ENCODE measurements around the gene CD3E. TPM values are rescaled to one million over a fixed set of nuclear protein-coding genes. Genes with fewer than 3 reads are reported as not detected.

CD3E gene
- total and polyA plus RNA-seq, 9 of the 15 experiments (the other 6 are each of a cell fraction or from before 2014, with no cell fraction given): 0.07 to 0.62 (median 0.19) TPM; not detected in 5

GRCh38 chr11:118276422-118276821, 28.1 kb upstream of the CD3E start (continued):
- TF ChIP-seq ZNF518B (CRISPR knock-in tag; IDR thresholded peaks at IDR 0.05): no peak
- no peak for TF ChIP-seq NFATC3 (IDR thresholded peaks at IDR 0.05)

- Histone ChIP-seq H3K9ac (ENCODE audit: insufficient read depth in 1 of 2, low read depth in 2 of 2, low read length in 2 of 2) (no peak overlapping the region), H3K27ac (ENCODE audit: extremely low read depth, low read depth, low read length) (no peak overlapping the region), H3K4me1 (replicated peaks in 1 of 2; ENCODE audit: control insufficient read depth in 2 of 2, insufficient read depth in 2 of 2, low read length in 2 of 2) (no peaks in the 10 kb centered on the region; a peak in 1 of 5 replicates), H3K4me2 (ENCODE audit: insufficient read depth, low read length) (no peak overlapping the region), H2AFZ (ENCODE audit: low read depth, low read length) (no peak overlapping the region), H3K4me3 (no peak overlapping the region), H3K36me3 (ENCODE audit: control insufficient read depth, insufficient read depth, low read length) (no peaks in the 10 kb centered on the region), H3K79me2 (ENCODE audit: control insufficient read depth, insufficient read depth, low read length) (no peaks in the 10 kb centered on the region), H3K9me1 (ENCODE audit: control insufficient read depth, insufficient read depth, low read length) (no peaks in the 10 kb centered on the region), H3K27me3 (ENCODE audit: control insufficient read depth in 2 of 2, insufficient read depth in 2 of 2, low read length in 2 of 2) (peaks cover 5 to 13% of the 10 kb centered on the region in 2 experiments; a peak in 4 of 5 replicates), H4K20me1 (replicated peaks; ENCODE audit: control insufficient read depth, insufficient read depth, low read length) (no peaks in the 10 kb centered on the region), H3K9me3 (replicated peaks; ENCODE audit: control insufficient read depth, insufficient read depth, low read depth, low read length) (no peaks in the 10 kb centered on the region)
- no peak for TF ChIP-seq ZNF146 (CRISPR knock-in tag; IDR thresholded peaks at IDR 0.05; ENCODE audit: unreplicated experiment)
- no peak for TF ChIP-seq POLR2AphosphoS5 (IDR thresholded peaks at IDR 0.05; ENCODE audit: control insufficient read depth, insufficient read depth, low read depth, low read length)
- TF ChIP-seq CTCF (IDR thresholded peaks at IDR 0.05 in 2 of 3, conservative IDR thresholded peaks at IDR 0.05 in 1 of 3; ENCODE audit: insufficient read depth in 2 of 3, low read depth in 1 of 3, low read length in 3 of 3): no peak
- TF ChIP-seq ZFP1 (CRISPR knock-in tag; IDR thresholded peaks at IDR 0.05): no peak
- TF ChIP-seq ZBTB26 (CRISPR knock-in tag; IDR thresholded peaks at IDR 0.05): no peak
- TF ChIP-seq MTA2 (IDR thresholded peaks at IDR 0.05; ENCODE audit: low read depth): no peak
- ATAC-seq: no peak
- in situ Hi-C loops (cut with MboI) (no loop called here), intact Hi-C loops (cut with micrococcal nuclease) (no loop called here)
- POLR2A ChIA-PET: no interaction called here
- no TSS peak for BruUV-seq (replicated peaks)
- FAIRE-seq: no peak
- CTCF ChIA-PET (ENCODE audit: low intra/inter-chr PET ratio): no interaction called here
- no peak for DNase-seq (ENCODE audit: extremely low read depth in 1 of 4, low spot score in 3 of 4)
- WGBS (ENCODE audit: insufficient coverage, low coverage, missing lambda C conversion rate): 0% methylated on average over 1 of the region's 1 CpG
Observed at GRCh38 chr11:118277312-118277711, 27.2 kb upstream of the CD3E start.

Data from K562 (cell line).